GM10847 (cell line): ENCODE measurements around the gene FAM20A.

Experiments used
- POLR2A ChIP-seq: IDR thresholded peaks from 2 replicates; pipeline ENCODE4 v1.6.1; 2011; ENCODE audit not compliant: insufficient read length; ENCODE audit errors: extremely low read depth

FAM20A gene

DNA sequence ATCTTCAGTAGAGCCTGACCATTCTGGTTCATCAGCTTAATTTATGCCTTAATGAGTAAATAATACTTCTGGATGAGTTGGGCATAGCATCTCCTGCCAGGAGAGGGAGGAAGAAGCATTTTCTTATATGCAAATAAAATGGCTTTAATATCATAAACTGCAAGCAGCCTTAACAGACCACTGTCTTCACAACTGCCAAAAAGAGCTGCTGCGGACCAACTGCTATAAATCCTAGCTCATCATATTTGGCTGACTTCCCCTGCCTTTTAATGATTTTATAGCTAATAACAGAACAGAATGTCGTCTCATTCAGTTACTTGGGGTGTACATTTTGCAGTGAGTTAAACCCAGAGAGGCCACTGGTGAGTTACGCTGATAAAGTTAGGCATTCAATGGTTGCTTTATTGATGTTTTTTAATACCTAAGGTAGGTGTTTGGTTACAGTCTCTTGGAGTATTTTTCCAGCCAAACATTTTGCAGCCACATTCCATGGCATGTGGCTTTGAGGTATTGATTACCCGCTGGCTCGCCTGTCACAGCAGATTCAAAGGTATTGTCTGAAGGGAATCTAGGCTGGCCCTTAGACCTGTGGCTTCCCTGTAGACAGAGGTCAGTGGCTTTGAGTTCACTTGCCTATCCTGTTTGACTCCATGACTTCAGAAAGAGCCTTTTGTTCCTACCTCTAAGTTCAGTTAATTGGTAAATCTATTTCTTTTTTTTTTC lies 16.4 kb downstream of the FAM20A start:
- no peak for TF ChIP-seq POLR2A

DNA sequence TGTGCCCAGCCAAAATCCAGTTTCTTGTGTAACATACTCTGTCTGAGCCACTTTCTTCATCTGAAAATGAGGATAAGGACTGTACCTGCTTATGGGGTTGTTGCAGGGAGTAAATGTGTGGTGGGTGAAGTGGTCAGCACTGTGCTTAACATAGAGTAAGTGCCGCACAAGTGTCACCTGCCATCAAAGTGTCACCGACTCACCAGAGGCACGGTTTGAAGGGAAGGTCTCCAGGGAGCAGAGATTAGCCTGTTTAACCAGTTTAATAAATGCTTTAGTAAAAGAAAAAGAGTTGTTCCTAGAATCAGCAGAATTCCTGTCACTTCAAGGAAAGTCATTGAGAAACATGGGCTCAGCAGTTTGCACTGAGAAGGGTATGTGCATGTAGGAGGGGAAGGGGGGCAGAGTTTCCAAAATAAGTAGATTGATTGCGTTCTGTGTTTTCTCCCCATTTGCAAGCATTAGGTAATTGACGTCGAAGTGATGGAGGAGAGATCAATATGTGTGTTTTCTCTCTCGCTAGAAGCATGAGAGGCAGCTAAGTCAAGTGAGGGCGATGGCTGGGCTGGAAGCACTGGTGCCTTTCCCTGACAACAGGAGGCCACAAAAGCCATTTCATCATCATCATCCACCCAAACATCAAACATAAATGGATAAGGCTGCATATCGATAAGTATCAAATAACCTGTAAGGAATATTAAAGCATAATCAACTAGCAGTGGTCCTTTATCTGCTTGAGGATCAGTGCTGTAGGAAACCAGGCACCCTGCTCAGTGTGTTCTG lies 19.1 kb downstream of the FAM20A start:
- no peak for TF ChIP-seq POLR2A

DNA sequence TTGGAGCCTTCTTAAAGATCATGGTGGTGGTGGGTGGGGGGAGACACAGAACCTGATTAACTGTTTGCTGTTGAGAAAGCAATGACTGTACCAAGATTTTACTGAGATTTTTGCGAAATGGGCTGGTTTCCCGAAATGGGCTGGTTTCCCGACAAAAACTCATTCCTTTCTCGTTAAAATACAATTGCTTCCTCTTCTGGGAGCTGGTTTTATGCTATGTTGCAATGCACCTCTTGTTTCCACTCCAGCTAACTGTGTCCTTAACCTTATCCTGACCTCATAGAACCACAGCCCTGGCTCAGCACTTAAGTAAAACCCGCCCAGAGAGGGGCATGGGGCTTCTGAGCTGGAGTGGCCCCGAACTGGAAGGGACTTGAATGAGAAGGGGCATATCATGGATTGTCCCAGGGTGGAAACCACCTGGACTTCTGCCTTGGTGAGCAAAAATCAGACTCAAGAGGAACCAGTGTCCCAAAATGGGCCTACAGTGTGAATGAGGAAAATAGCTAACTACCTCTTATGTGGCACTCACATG lies 20.9 kb downstream of the FAM20A start:
- TF ChIP-seq POLR2A = no peak

DNA sequence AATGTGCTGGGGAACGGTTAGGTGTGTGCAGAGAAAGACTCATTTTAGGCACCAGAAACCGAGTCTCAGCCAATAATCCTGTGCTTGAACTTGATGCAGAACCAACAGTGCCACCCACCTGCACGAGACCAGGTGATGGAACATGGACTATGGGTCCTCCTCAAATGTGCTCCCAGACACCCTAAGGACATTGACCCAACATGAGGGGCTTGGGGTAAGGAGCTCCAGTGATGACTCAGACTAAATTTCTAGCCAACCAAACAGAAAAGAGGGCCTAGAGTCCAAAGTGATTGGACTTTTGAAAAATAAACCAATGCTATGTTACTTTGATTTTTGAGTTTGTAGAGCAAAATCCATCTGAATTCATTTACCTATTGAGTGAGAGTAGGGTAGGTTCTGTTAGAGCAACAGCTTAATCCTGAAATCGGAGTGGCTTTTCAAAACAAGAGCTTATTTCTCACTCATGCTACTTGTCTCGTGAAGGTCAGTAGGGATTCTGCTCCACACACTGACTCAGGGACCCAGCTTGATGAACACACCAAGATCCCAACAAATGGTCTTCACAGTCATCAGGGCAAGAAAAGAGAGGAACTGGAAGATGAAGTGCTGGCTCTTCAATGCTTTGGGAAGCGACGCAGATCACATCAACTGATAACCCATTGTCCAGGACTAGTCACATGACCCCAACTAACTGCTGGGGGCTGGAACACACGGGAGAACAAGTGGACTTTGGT lies 21.8 kb downstream of the FAM20A start:
- TF ChIP-seq POLR2A = no peak

DNA sequence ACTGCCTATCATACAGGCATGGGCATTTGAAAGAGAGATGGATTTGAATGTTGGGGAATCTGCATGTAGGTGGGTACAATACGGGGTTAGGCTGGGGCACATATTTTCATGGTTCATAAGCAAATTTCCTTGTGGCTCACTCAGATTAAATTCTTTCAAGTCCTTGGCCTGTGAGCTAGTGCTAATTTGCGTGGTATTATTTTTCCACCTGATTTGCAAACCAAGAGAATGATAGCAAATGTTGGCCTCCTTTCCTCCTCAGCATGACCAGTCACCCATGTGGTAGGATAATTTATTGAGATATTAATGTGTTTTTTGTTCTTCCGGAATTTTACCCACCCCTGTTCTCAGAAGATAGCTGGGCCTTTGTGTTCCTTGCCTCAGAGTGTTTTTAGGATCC lies 22.9 kb downstream of the FAM20A start:
- no peak for TF ChIP-seq POLR2A

DNA sequence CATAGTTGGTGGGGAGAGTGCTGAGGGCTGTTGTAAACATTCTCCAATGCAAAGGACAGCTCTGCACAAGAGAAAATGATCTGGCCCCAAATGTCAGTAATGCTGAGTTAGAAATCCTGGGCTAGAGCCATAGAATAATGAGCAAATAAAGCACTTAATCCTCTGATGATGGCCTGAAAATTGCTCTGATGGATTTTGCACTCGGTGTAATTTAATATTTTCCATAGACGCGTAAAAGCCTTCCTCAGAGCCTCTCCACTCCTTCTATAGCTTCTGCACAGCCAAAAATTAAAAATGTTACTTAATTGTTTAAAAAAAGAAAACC lies 23.7 kb downstream of the FAM20A start:
- TF ChIP-seq POLR2A = no peak

DNA sequence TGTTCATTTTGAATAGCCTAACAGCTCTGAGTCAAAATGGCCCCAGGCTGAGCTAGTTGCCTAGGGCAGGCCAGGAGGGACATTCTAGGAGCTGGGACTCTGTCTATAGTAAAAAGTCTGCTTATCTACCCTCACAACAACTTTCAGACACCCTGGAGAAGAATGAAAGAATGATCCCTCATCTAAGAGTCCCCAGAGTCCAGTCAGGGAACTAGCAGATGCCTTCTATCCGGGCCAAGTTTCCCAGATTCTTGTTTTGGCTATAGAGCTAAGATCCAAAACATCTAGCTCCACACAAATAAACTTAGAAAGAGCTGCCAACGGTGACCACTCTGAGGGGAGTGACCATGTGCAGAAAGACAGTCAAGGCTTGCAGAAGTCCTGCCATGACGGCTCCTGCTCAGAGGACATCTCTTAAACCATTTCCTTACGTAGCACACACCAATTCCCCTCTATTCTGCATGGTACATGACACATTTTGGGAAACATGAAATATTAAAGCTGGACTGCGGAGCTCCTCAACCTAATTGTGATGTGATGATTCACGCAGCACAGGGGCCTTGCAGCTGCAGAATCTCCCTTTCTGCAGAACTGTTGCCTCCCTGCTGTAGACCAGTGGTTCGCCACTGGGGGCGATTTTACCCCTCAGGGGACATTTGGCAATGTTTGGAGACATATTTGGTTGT lies 24.2 kb downstream of the FAM20A start:
- no peak for TF ChIP-seq POLR2A

DNA sequence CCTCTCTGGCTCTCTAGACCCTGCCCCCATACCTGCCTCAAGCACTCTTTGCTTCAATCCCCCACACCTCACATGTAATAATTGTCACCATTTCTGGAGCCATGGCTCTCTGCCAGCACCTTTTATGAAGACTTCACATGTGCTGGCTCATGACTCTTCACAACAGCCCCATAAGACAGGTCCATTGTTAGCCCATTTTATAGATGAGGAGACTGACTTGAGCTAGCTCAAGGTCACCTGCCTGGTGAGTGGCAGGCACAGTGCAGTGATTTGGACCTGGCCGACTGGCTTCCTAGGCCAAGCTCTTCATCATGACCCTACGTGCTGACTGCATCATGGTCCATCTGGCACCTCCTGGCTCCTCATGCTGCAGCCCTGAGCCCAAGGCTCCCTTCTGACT lies 25.0 kb downstream of the FAM20A start:
- TF ChIP-seq POLR2A = no peak

DNA sequence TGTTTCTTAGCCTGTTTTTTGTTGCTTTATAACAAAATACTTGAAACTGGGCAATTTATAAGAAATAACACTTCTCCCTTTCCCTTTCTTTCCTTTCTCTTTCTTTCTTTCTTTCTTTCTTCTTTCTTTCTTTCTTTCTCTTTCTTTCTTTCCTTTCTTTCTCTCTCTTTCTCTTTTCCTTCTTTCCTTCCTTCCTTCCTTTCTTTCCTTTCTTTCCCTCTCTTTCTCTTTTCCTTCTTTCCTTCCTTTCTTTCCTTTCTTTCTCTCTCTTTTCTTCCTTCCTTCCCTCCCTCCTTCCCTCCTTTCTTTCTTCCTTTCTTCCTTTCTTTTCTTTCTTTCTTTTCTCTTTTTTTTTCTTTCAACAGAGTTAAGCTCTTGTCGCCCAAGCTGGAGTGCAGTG lies 27.8 kb downstream of the FAM20A start:
- no peak for TF ChIP-seq POLR2A

DNA sequence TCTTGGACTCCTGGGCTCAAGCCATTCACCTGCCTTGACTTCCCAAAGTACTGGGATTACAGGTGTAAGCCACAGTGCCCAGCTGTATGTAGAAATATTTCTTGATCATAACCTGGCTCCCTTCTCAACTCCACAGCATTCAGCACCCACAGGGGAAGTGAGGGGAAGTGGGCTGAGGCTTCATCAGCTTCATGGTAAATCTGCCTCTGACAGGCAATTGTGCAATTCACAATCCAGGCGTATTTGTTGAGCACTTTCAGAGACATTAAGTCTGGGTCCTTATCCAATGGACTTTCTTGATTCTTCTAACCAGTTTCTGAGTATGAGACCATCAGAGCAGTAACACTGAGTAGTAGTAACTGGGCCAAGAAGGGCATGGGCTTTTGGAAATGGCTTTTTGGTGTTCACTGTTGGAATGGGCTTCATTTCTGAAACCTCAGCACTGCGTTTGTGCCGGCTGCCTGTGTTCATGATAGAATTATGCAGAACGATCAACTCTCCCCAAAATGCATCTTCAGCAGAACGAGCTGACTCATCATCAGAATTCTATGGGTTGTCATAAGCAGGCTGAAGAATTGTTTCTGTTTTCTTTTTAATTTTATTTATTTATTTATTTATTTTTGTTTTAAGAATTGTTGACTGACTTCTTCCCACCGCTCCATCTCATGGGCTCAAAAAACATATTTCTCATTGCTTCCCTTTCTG lies 28.9 kb downstream of the FAM20A start:
- no peak for TF ChIP-seq POLR2A

DNA sequence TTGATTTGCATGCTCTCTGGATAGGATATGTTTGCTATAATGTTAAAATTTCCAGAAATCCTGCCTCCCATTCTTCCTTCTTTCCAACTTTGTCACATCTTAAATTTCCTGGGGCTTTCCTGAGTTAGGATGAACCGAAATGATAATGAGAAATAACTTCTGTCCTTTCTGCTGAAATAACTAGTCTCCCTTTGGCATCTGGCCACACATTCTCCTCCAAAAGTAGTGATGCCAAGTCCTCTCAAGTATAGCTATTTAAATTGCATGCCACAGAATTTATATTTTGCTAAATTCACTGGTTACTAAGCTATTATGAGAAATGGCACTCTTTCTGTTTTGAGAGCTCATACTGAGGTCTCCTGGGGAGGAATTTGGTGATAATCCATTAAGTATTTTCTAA lies 30.6 kb downstream of the FAM20A start:
- no peak for TF ChIP-seq POLR2A

DNA sequence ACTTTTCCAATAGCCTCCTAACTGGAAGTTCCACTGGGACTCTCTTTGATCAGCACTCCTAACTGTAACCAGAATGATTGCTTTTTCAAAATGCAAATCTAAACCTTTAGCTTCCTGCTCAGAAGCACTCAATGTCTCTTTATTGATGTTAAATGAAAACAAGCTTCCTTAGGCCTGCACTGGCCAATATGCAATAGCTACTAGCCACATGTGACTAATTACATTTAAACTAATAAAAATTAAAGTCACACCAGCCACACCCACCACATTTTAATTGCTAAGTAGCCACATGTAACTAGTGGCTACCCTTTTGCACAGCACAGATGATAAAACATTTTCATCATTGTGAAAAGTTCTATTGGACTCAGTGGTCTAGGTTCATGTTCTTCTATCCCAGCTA lies 31.8 kb downstream of the FAM20A start:
- no peak for TF ChIP-seq POLR2A

DNA sequence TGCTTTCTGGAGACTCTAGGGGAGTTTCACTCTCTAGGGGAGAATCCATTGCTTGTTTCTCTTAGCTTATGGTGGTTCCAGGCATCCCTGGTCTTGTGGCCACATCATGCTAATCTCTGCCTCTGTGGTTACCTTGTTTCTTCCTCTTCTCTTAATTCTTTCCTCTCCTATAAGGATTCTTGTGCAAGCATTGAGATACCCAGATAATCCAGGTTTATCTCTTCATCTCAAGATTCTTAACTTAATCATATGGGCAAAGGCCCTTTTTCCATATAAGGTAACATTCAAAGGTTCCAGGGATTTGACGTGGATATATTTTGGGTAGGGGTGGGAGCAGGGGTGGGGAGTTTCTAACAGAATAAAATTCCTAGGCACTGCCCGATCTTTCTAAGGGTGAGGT lies 32.6 kb downstream of the FAM20A start:
- no peak for TF ChIP-seq POLR2A

DNA sequence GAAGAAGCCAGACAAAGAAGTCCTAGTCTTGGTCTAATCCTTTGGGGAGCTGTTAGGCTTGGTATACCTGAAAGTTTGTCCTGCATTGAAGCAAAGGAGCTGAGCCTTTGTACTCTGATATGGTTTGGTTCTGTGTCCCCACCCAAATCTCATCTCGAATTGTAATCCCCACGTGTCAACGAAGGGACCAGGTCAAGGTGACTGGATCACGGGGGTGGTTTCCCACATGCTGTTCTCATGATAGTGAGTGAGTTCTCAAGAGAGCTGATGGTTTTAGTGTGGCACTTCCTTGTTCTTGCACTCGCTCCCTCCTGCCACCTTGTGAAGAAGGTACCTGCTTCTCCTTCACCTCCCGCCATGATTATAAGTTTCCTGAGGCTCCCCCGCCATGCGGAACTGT lies 33.6 kb downstream of the FAM20A start:
- no peak for TF ChIP-seq POLR2A

DNA sequence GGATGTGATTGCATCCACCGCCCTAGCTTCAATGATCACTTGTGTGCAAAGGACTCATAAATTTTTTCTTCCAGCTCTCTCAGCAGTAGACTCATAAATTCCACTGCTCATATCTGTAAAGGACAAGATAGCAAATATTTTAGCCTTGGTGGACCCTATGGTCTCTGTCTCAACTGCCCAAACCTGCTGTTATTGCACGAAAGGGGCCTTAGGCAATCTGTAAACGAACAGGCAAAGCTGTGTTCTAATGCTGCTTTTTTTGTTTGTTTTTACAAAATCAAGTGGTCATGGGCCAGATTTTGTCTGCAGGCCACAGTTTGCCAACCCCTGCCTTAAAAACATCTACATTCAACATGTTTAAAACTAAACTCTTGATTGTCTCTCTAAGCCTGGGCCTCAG lies 34.1 kb downstream of the FAM20A start:
- TF ChIP-seq POLR2A = no peak
